ENCODE data around the gene UGT1A1. TPM values are rescaled to one million over a fixed set of nuclear protein-coding genes. Genes with fewer than 3 reads are reported as not detected.

UGT1A1 gene
- total RNA-seq, 2 donors from 2014 or later = 1.2 to 1.9 TPM

DNA sequence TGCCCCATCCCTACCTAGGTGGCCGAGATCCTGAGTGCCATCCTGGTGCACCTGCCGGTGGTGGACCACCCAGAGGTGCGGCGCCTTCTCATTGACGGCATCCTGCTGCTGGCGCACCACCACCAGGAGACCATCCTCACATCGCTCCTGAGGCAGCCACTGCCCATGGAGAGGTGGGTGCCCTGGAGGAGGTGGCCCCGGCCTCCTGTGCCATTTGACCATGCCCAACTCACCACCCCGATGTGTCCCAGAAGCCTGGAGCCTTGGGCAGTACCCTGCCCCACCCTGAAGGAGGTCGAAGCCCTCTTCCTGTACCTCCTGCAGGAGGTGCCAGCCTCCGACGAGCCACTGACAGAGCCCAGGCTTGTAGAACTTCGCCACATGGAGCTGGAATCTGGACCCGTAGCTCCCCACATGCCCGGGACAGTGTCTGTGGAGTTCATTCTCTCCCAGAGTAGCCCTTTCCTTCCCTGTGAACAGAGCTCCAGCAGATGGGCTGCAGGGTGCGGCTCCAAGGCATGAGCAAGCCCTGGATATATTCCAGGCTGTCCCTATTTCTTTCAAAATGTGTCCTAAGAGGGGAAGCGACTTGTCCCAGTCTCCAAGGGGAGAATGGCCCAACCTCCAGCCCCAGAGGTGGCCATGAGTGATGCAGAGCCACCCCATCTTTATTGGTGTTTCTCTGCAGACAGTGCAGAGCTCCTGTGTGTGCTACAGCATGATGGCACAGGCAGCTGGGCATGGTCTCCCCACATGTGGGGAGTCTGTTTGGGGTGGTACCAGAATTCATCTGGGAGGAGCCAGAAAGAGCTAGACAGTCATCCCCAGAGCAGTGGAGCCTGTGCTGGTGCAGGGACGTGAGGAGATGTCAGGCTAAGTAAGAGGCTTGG, 60.1 kb downstream of the UGT1A1 start:
- intact Hi-C loops (cut with DNase I) = no loop called here
- Histone ChIP-seq H3K9ac (ENCODE audit: low read depth in 2 of 2, low read length in 2 of 2) (no peak overlapping the region), H3K4me3 (no peak overlapping the region), H3K4me1 (no peaks in the 10 kb centered on the region), H3K36me3 (no peaks in the 10 kb centered on the region), H3K27ac (no peak overlapping the region), H3K27me3 (no peaks in the 10 kb centered on the region), H3K9me3 (no peaks in the 10 kb centered on the region)
- TF ChIP-seq, protein P1, sequence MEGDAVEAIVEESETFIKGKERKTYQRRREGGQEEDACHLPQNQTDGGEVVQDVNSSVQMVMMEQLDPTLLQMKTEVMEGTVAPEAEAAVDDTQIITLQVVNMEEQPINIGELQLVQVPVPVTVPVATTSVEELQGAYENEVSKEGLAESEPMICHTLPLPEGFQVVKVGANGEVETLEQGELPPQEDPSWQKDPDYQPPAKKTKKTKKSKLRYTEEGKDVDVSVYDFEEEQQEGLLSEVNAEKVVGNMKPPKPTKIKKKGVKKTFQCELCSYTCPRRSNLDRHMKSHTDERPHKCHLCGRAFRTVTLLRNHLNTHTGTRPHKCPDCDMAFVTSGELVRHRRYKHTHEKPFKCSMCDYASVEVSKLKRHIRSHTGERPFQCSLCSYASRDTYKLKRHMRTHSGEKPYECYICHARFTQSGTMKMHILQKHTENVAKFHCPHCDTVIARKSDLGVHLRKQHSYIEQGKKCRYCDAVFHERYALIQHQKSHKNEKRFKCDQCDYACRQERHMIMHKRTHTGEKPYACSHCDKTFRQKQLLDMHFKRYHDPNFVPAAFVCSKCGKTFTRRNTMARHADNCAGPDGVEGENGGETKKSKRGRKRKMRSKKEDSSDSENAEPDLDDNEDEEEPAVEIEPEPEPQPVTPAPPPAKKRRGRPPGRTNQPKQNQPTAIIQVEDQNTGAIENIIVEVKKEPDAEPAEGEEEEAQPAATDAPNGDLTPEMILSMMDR (IDR thresholded peaks at IDR 0.05) = no peak
- no peak for DNase-seq

GRCh38 chr2:233820774-233821105, 60.7 kb downstream of the UGT1A1 start:
- TF ChIP-seq, protein P1 (IDR thresholded peaks at IDR 0.05) = no peak
- H3K27me3 ChIP-seq = no peaks in the 10 kb centered on the region
- H3K9me3 ChIP-seq = no peaks in the 10 kb centered on the region
- H3K27ac ChIP-seq = no peak overlapping the region
- intact Hi-C loops (cut with DNase I) = no loop called here
- no peak for DNase-seq
- no peak overlapping the region for H3K4me3 ChIP-seq
- H3K4me1 ChIP-seq = no peaks in the 10 kb centered on the region
- H3K36me3 ChIP-seq = no peaks in the 10 kb centered on the region
- no peak overlapping the region for H3K9ac ChIP-seq (ENCODE audit: low read depth in 2 of 2, low read length in 2 of 2)

DNA sequence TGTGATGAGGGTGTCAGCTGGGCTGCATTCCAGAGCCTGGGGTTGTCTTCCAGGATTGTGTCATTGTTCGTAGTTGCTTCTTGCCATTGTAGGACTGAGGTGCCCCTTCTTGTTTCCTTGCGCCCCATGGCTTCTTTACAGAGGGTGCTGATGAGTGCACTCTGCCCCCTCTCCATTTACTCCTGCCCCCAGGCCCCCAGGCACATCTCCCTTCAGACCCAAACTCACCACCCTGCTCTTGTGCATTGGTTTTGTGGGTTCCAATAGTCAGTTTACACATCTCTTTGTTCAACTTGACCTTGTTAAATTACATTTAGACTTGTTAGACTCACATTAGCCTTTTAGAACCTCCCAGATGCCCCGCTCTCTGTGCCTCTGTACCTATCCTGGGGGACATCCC, 61.1 kb downstream of the UGT1A1 start:
- intact Hi-C loops (cut with DNase I) = no loop called here
- Histone ChIP-seq H3K4me3 (no peak overlapping the region), H3K27ac (no peak overlapping the region), H3K36me3 (no peaks in the 10 kb centered on the region), H3K9ac (ENCODE audit: low read depth in 2 of 2, low read length in 2 of 2) (no peak overlapping the region), H3K27me3 (no peaks in the 10 kb centered on the region), H3K9me3 (no peaks in the 10 kb centered on the region), H3K4me1 (no peaks in the 10 kb centered on the region)
- DNase-seq = no peak
- TF ChIP-seq, protein P1 (IDR thresholded peaks at IDR 0.05) = no peak

- Histone ChIP-seq H3K27ac (no peak overlapping the region), H3K9me3 (no peaks in the 10 kb centered on the region), H3K4me1 (no peaks in the 10 kb centered on the region), H3K27me3 (no peaks in the 10 kb centered on the region), H3K36me3 (no peaks in the 10 kb centered on the region), H3K9ac (ENCODE audit: low read depth in 2 of 2, low read length in 2 of 2) (no peak overlapping the region), H3K4me3 (no peak overlapping the region)
- intact Hi-C loops (cut with DNase I) = no loop called here
- no peak for DNase-seq
- TF ChIP-seq, protein P1 (IDR thresholded peaks at IDR 0.05) = no peak
These were observed 61.6 kb downstream of the UGT1A1 start for GRCh38 chr2:233821709-233822100.

GRCh38 chr2:233822101-233822771, 62.2 kb downstream of the UGT1A1 start:
- H3K27me3 ChIP-seq = no peaks in the 10 kb centered on the region
- no peak overlapping the region for H3K27ac ChIP-seq
- no peaks in the 10 kb centered on the region for H3K36me3 ChIP-seq
- H3K9me3 ChIP-seq = no peaks in the 10 kb centered on the region
- H3K4me3 ChIP-seq = no peak overlapping the region
- no peak overlapping the region for H3K9ac ChIP-seq (ENCODE audit: low read depth in 2 of 2, low read length in 2 of 2)
- TF ChIP-seq, protein P1 (IDR thresholded peaks at IDR 0.05) = no peak
- no peak for DNase-seq
- no peaks in the 10 kb centered on the region for H3K4me1 ChIP-seq
- intact Hi-C loops (cut with DNase I) = no loop called here

Other genes starting within 250 kb of the UGT1A1 start
- gene USP40, start 193.5 kb upstream of the UGT1A1 start, total RNA-seq = 10 to 100 TPM; 22.1 to 32.7 TPM
- 10 to 100 TPM; 15.9 to 16.8 TPM for gene UGT1A8, start 142.6 kb upstream of the UGT1A1 start, total RNA-seq
- 10 to 100 TPM; 45.2 to 82.9 TPM for gene UGT1A10, start 123.8 kb upstream of the UGT1A1 start, total RNA-seq
- 1 to 10 TPM; 2.0 to 2.3 TPM for gene UGT1A9, start 88.4 kb upstream of the UGT1A1 start, total RNA-seq
- 1 to 10 TPM; 3.1 TPM for gene UGT1A7, start 78.4 kb upstream of the UGT1A1 start, total RNA-seq
- gene UGT1A6, start 67.4 kb upstream of the UGT1A1 start, total RNA-seq = 1 to 10 TPM; 4.4 to 5.5 TPM
- gene UGT1A5, start 47.4 kb upstream of the UGT1A1 start, total RNA-seq = 1 to 10 TPM; 1.1 to 2.4 TPM
- 1 to 10 TPM in 1 of 2 donors, under 1 TPM in 1; 0.93 to 1.8 TPM for gene UGT1A4, start 41.5 kb upstream of the UGT1A1 start, total RNA-seq
- 1 to 10 TPM; 1.0 to 1.9 TPM for gene UGT1A3, start 31.2 kb upstream of the UGT1A1 start, total RNA-seq
- gene MROH2A, start 18.1 kb downstream of the UGT1A1 start, total RNA-seq = not detected
- gene HJURP, start 94.3 kb downstream of the UGT1A1 start, total RNA-seq = 10 to 100 TPM in 1 of 2 donors, 1 to 10 TPM in 1; 8.9 to 40.8 TPM
- not detected for gene TRPM8, start 157.1 kb downstream of the UGT1A1 start, total RNA-seq

Data from colonic mucosa (tissue), 4 donors.